ENCODE data around the gene OTUB1.

OTUB1 gene

DNA sequence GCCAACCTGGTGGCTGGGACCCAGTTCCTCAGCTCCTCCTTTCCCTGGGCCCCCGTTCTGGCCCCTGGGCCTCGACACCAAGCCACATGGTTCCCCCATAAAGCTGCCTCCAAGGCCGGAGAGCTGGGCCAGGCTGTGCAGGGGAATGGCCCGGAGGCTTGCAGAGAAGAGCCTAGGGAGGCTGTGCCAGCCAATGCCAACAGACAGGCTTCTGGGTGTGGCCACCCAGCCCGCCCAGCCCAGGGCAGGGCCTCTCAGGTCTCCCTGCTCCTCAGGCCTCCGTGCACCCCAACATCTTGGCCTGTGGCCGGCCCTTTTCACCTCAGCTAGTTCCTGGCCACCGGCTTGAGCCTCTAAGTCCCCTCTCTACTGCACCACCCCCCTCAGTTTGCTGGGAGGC lies 32.1 kb downstream of the OTUB1 start:
- no peaks in the 10 kb centered on the region for H3K4me1 ChIP-seq (ENCODE audit: insufficient read depth, low read length, poor library complexity, severe bottlenecking)

DNA sequence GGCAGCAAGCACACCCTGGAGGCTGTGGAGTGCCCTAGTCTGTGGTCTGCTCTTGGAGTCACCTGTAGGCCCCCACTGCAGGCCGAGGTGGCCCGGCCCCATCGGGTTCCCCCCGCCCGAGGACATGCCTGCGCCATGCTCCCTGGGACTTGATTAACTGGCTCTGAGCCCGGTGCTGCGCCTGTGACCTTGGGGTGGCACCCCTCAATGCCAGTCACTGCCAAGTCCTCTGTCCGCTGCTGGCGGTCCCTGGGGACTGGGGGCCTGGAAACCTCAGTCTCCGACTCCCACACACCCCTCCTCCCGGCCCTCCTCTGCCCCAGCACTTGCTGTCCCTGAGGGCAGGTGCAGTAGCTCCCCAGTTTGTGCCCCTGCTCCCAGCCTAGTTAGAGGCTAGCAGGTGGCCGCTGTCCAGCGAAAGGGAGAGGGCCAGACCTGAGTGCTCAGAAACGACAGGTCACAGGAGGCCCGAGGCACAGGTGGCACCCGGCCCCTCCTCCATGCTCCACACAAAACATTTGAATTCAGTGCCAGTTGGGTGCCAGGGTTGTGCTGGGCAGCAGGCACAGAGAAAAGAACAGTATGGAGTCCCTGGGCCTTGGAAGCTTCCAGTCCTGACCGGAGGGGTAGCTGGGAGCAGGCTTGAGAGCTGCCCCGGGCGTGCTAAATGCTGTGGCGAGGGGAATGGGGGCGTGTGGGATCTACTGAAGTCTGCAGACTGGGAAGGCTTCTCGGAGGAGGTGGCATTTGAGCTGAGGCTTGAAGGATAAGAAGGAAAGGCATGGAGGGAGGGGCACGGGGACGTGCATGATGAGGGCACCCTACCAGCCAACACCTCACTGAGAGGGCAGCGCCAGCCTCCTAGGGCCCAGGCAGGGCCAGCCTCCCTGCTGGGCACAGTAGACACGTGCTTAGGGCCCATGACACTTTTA lies 33.1 kb downstream of the OTUB1 start:
- Histone ChIP-seq H3K79me2 (ENCODE audit: insufficient read depth, low read length) (no peaks in the 10 kb centered on the region), H3K4me1 (ENCODE audit: insufficient read depth, low read length, poor library complexity, severe bottlenecking) (no peaks in the 10 kb centered on the region), H3K36me3 (ENCODE audit: insufficient read depth, low read length) (no peaks in the 10 kb centered on the region), H4K20me1 (ENCODE audit: insufficient read depth, low read length, poor library complexity, severe bottlenecking) (no peaks in the 10 kb centered on the region), H3K27me3 (ENCODE audit: insufficient read depth, low read length, poor library complexity, severe bottlenecking) (no peaks in the 10 kb centered on the region), H3K9ac (ENCODE audit: low read depth, low read length, poor library complexity, severe bottlenecking) (no peak overlapping the region), H3K4me3 (ENCODE audit: low read length, poor library complexity, severe bottlenecking) (no peak overlapping the region), H2AFZ (ENCODE audit: low read length) (no peak overlapping the region), H3K9me3 (ENCODE audit: insufficient read depth, low read depth, low read length) (no peaks in the 10 kb centered on the region), H3F3A (ENCODE audit: low read depth) (no peaks in the 10 kb centered on the region), H3K4me2 (ENCODE audit: low read depth, low read length, poor library complexity, severe bottlenecking) (no peak overlapping the region), H3K9me2 (replicated peaks; ENCODE audit: low read depth, low read length) (no peaks in the 10 kb centered on the region)
- TF ChIP-seq CTCF (conservative IDR thresholded peaks at IDR 0.05; ENCODE audit: low read length) (no peak), EZH2phosphoT487 (IDR thresholded peaks at IDR 0.05; ENCODE audit: borderline replicate concordance) (no peak)

More for the DNA sequence above, 32.1 kb downstream of the OTUB1 start:
- no peaks in the 10 kb centered on the region for H3K36me3 ChIP-seq (ENCODE audit: insufficient read depth, low read length)
- H2AFZ ChIP-seq (ENCODE audit: low read length) = no peak overlapping the region
- no peaks in the 10 kb centered on the region for H3K9me3 ChIP-seq (ENCODE audit: insufficient read depth, low read depth, low read length)
- H3K9ac ChIP-seq (ENCODE audit: low read depth, low read length, poor library complexity, severe bottlenecking) = no peak overlapping the region
- H4K20me1 ChIP-seq (ENCODE audit: insufficient read depth, low read length, poor library complexity, severe bottlenecking) = no peaks in the 10 kb centered on the region
- no peaks in the 10 kb centered on the region for H3F3A ChIP-seq (ENCODE audit: low read depth)
- no peak overlapping the region for H3K4me2 ChIP-seq (ENCODE audit: low read depth, low read length, poor library complexity, severe bottlenecking)
- no peak overlapping the region for H3K4me3 ChIP-seq (ENCODE audit: low read length, poor library complexity, severe bottlenecking)
- no peaks in the 10 kb centered on the region for H3K27me3 ChIP-seq (ENCODE audit: insufficient read depth, low read length, poor library complexity, severe bottlenecking)
- TF ChIP-seq EZH2phosphoT487 (IDR thresholded peaks at IDR 0.05; ENCODE audit: borderline replicate concordance) = no peak
- TF ChIP-seq CTCF (conservative IDR thresholded peaks at IDR 0.05; ENCODE audit: low read length) = no peak
- no peaks in the 10 kb centered on the region for H3K9me2 ChIP-seq (replicated peaks; ENCODE audit: low read depth, low read length)
- H3K79me2 ChIP-seq (ENCODE audit: insufficient read depth, low read length) = no peaks in the 10 kb centered on the region

DNA sequence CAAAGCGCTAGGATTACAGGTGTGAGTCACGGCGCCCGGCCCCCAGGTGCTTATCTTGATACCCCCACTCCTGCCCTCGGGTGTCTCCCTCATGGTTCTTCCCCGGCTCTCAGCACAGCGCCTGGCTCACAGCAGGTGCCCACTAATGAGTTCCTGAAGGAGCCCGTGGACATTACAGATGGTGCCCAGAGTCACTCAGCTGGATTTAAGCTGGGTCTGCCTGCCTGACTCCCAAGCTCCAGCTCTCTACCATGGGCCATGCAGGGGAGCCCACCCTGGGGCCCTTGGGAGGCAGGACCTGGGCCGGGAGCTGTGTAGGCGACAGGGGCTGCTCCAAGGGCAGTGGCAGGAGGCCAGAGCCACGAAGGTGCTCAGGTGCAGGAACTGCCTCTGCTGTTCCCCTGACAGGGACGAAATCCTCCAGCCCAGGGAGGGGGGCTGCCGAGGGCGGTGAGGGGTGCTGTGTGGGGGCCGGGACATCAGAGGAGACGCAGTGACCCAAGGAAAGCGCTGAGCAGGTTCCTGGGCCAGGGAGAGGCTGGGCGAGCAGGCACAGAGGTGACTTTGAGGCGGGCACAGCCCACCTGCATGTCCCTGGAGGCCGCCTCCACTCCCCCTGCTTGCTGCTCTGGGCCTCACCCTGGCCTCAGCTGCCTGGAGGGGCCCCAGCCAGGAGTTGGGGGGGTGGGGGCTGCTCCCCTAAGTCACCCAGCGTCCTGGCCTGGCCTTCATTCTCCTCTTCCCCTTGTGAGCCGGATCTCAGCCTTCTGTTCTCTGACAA lies 34.9 kb downstream of the OTUB1 start:
- Histone ChIP-seq H3K4me1 (ENCODE audit: insufficient read depth, low read length, poor library complexity, severe bottlenecking) (no peaks in the 10 kb centered on the region), H3K36me3 (ENCODE audit: insufficient read depth, low read length) (no peaks in the 10 kb centered on the region), H3K9me2 (replicated peaks; ENCODE audit: low read depth, low read length) (no peaks in the 10 kb centered on the region), H2AFZ (ENCODE audit: low read length) (no peak overlapping the region), H3K4me3 (ENCODE audit: low read length, poor library complexity, severe bottlenecking) (no peak overlapping the region), H3K9me3 (ENCODE audit: insufficient read depth, low read depth, low read length) (no peaks in the 10 kb centered on the region), H3K4me2 (ENCODE audit: low read depth, low read length, poor library complexity, severe bottlenecking) (no peak overlapping the region), H3K79me2 (ENCODE audit: insufficient read depth, low read length) (no peaks in the 10 kb centered on the region), H3K9ac (ENCODE audit: low read depth, low read length, poor library complexity, severe bottlenecking) (no peak overlapping the region), H3K27me3 (ENCODE audit: insufficient read depth, low read length, poor library complexity, severe bottlenecking) (no peaks in the 10 kb centered on the region), H3F3A (ENCODE audit: low read depth) (no peaks in the 10 kb centered on the region), H4K20me1 (ENCODE audit: insufficient read depth, low read length, poor library complexity, severe bottlenecking) (no peaks in the 10 kb centered on the region)
- TF ChIP-seq CTCF (conservative IDR thresholded peaks at IDR 0.05; ENCODE audit: low read length) (no peak), EZH2phosphoT487 (IDR thresholded peaks at IDR 0.05; ENCODE audit: borderline replicate concordance) (no peak)
